Activated naive CD8-positive, alpha-beta T cell (primary cell): ENCODE results near the gene RASGEF1C.

ENCODE experiments used
- H3K27ac Mint-ChIP-seq: one replicate; pipeline ENCODE4 v1.8.0; 2021; ENCODE audit warnings: mixed read lengths
- H3K27me3 Mint-ChIP-seq: one replicate; pipeline ENCODE4 v1.8.0; 2021; ENCODE audit warnings: mixed read lengths
- H3K36me3 Mint-ChIP-seq: one replicate; pipeline ENCODE4 v1.8.0; 2021; ENCODE audit warnings: mixed read lengths
- H3K4me1 Mint-ChIP-seq: one replicate; pipeline ENCODE4 v1.8.0; 2021; ENCODE audit warnings: low read depth, mixed read lengths
- H3K4me3 Mint-ChIP-seq: one replicate; pipeline ENCODE4 v1.8.0; 2021; ENCODE audit warnings: mild to moderate bottlenecking, mixed read lengths
- H3K9me3 Mint-ChIP-seq: one replicate; pipeline ENCODE4 v1.8.0; 2021; ENCODE audit warnings: low read depth, mixed read lengths

Gene RASGEF1C

DNA sequence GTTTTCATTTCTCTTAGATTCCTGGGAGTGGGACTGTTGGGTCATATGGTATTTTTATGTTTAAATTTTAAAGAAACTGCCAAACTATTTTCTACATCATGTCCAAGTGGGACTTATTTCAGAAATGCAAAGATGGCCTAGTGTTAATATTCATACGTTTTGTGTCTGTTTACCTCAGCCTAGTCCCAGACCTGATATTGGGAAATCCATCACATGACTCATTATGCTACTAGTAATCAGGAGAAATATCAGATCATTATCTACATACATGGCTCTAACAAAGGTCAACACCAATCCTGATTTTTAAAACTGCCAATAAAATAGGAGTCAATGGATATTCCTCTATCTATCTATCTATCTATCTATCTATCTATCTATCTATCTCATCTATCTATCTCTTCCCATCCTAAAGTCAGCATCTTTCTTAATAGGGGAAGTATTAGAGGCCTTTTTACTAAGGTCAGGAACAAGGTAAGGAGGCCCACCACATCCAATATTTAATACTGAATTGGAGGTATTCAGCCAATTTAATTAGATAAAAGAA is 4.7 kb downstream of the RASGEF1C start:
- Mint-ChIP-seq H3K9me3 (no peaks in the 10 kb centered on the region), H3K4me3 (no peak overlapping the region), H3K4me1 (peaks cover 8% of the 10 kb centered on the region), H3K36me3 (no peaks in the 10 kb centered on the region), H3K27ac (no peak overlapping the region), H3K27me3 (peaks cover 17% of the 10 kb centered on the region)

GRCh38 chr5:180202939-180203573 is 6.0 kb downstream of the RASGEF1C start:
- Mint-ChIP-seq H3K36me3 (no peaks in the 10 kb centered on the region), H3K4me1 (peaks cover 3% of the 10 kb centered on the region), H3K27ac (no peak overlapping the region), H3K4me3 (no peak overlapping the region), H3K27me3 (peaks cover 12% of the 10 kb centered on the region), H3K9me3 (no peaks in the 10 kb centered on the region)

GRCh38 chr5:180201051-180201987 is 7.7 kb downstream of the RASGEF1C start:
- Mint-ChIP-seq H3K4me1 (no peaks in the 10 kb centered on the region), H3K27me3 (peaks cover 3% of the 10 kb centered on the region), H3K27ac (no peak overlapping the region), H3K4me3 (no peak overlapping the region), H3K9me3 (no peaks in the 10 kb centered on the region), H3K36me3 (no peaks in the 10 kb centered on the region)

- H3K9me3 Mint-ChIP-seq, result no peaks in the 10 kb centered on the region
- H3K36me3 Mint-ChIP-seq, result no peaks in the 10 kb centered on the region
- no peak overlapping the region for H3K27ac Mint-ChIP-seq
- H3K27me3 Mint-ChIP-seq, result peaks cover 3% of the 10 kb centered on the region
- no peaks in the 10 kb centered on the region for H3K4me1 Mint-ChIP-seq
- H3K4me3 Mint-ChIP-seq, result no peak overlapping the region
Observed at GRCh38 chr5:180199390-180199789, 9.6 kb downstream of the RASGEF1C start.

- peaks cover 3% of the 10 kb centered on the region for H3K27me3 Mint-ChIP-seq
Observed at GRCh38 chr5:180198208-180198607, 10.8 kb downstream of the RASGEF1C start.

DNA sequence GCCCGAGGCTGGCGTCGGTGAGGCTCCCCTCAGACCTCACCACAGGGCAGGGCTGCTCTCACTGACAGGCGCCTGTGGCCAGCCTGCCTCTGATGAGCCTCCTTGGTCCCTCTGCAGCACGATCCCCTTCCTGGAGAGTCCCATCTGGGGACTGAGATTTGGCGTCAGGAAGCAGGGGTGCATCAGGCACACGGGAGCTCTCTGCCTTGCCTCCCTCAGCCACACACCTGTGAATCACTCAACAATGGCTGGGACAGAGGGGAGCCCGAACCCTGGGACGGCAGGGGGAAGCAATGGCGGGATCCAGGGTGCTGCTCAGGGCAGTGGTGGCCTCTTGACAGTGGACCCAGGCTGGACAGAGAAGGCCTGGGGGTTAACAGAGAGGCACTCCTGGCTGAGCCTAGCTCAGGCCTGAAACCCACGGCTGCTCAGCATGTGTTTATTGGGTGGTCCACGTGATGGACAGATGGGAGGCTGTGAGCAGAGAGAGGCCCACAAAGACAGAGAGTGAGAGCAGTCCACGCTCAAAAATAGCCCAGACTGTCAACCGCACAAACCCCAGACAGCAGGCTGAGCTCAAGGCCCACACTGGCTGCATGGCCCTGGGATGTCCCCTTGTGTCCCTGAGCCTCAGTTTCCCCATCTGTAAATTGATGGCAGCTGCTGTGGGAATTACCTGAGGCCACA is 11.9 kb downstream of the RASGEF1C start:
- H3K36me3 Mint-ChIP-seq, result no peaks in the 10 kb centered on the region
- no peak overlapping the region for H3K27ac Mint-ChIP-seq
- H3K27me3 Mint-ChIP-seq, result peaks cover 3% of the 10 kb centered on the region
- no peaks in the 10 kb centered on the region for H3K9me3 Mint-ChIP-seq
- H3K4me1 Mint-ChIP-seq, result no peaks in the 10 kb centered on the region
- H3K4me3 Mint-ChIP-seq, result no peak overlapping the region

More at GRCh38 chr5:180198208-180198607, 10.8 kb downstream of the RASGEF1C start:
- Mint-ChIP-seq H3K27ac (no peak overlapping the region), H3K9me3 (no peaks in the 10 kb centered on the region), H3K36me3 (no peaks in the 10 kb centered on the region), H3K4me1 (no peaks in the 10 kb centered on the region), H3K4me3 (no peak overlapping the region)

- no peak overlapping the region for H3K4me3 Mint-ChIP-seq
- no peaks in the 10 kb centered on the region for H3K36me3 Mint-ChIP-seq
- no peak overlapping the region for H3K27ac Mint-ChIP-seq
- H3K4me1 Mint-ChIP-seq, result no peaks in the 10 kb centered on the region
- no peaks in the 10 kb centered on the region for H3K9me3 Mint-ChIP-seq
- H3K27me3 Mint-ChIP-seq, result no peaks in the 10 kb centered on the region
Observed at GRCh38 chr5:180194410-180195345, 14.3 kb downstream of the RASGEF1C start.

- H3K9me3 Mint-ChIP-seq, result no peaks in the 10 kb centered on the region
- no peaks in the 10 kb centered on the region for H3K27me3 Mint-ChIP-seq
- H3K27ac Mint-ChIP-seq, result no peak overlapping the region
- H3K4me3 Mint-ChIP-seq, result no peak overlapping the region
- no peaks in the 10 kb centered on the region for H3K36me3 Mint-ChIP-seq
- no peaks in the 10 kb centered on the region for H3K4me1 Mint-ChIP-seq
Observed at GRCh38 chr5:180193749-180194375, 15.1 kb downstream of the RASGEF1C start.

DNA sequence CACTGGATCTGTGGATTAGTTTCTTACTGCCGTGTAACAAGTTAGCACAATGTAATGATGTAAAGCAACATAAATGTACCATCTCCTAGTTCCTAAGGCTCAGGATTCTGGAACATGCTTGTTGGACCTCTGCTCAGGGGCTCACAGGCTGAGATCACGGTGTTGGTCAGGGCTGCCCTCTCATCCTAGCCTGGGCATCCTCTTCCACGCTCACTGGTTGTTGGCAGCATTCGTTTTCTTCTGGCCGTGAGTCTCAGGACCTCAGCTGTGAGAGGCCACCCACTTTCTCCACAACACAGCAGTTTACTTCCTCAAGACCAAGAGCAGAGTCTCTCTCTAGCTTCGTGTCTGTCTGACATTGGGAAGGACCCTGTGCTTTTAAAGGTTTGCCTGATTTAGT is 17.3 kb downstream of the RASGEF1C start:
- peaks cover 2% of the 10 kb centered on the region for H3K27me3 Mint-ChIP-seq
- no peaks in the 10 kb centered on the region for H3K9me3 Mint-ChIP-seq
- no peaks in the 10 kb centered on the region for H3K36me3 Mint-ChIP-seq
- no peak overlapping the region for H3K27ac Mint-ChIP-seq
- H3K4me1 Mint-ChIP-seq, result no peaks in the 10 kb centered on the region
- no peak overlapping the region for H3K4me3 Mint-ChIP-seq

DNA sequence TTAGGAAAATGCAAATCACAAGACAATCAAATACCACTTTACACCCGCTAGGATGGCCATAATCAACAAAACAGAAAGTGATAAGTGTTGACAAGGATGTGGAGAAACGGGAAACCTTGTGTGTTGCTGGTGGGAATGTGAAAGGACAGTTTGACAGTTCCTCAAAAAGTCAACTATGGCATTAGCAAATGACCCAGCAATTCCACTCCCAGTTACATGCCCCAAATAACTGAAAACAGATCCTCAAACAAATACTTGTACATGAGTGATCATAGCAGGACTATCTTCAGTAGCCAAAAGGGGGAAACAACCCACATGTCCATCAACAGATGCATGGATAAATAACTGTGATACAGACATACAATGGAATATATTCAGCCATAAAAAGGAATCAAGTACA is 21.2 kb downstream of the RASGEF1C start:
- H3K9me3 Mint-ChIP-seq, result no peaks in the 10 kb centered on the region
- no peak overlapping the region for H3K27ac Mint-ChIP-seq
- H3K4me3 Mint-ChIP-seq, result no peak overlapping the region
- no peaks in the 10 kb centered on the region for H3K4me1 Mint-ChIP-seq
- peaks cover 2% of the 10 kb centered on the region for H3K27me3 Mint-ChIP-seq
- H3K36me3 Mint-ChIP-seq, result no peaks in the 10 kb centered on the region

GRCh38 chr5:180180846-180181245 is 28.2 kb downstream of the RASGEF1C start:
- H3K36me3 Mint-ChIP-seq, result no peaks in the 10 kb centered on the region
- no peak overlapping the region for H3K27ac Mint-ChIP-seq
- no peak overlapping the region for H3K4me3 Mint-ChIP-seq
- peaks cover 1% of the 10 kb centered on the region for H3K27me3 Mint-ChIP-seq
- H3K4me1 Mint-ChIP-seq, result no peaks in the 10 kb centered on the region
- no peaks in the 10 kb centered on the region for H3K9me3 Mint-ChIP-seq

GRCh38 chr5:180180421-180180820 is 28.6 kb downstream of the RASGEF1C start:
- no peaks in the 10 kb centered on the region for H3K4me1 Mint-ChIP-seq
- H3K27me3 Mint-ChIP-seq, result peaks cover 1% of the 10 kb centered on the region
- no peak overlapping the region for H3K27ac Mint-ChIP-seq
- H3K9me3 Mint-ChIP-seq, result no peaks in the 10 kb centered on the region
- H3K4me3 Mint-ChIP-seq, result no peak overlapping the region
- no peaks in the 10 kb centered on the region for H3K36me3 Mint-ChIP-seq

DNA sequence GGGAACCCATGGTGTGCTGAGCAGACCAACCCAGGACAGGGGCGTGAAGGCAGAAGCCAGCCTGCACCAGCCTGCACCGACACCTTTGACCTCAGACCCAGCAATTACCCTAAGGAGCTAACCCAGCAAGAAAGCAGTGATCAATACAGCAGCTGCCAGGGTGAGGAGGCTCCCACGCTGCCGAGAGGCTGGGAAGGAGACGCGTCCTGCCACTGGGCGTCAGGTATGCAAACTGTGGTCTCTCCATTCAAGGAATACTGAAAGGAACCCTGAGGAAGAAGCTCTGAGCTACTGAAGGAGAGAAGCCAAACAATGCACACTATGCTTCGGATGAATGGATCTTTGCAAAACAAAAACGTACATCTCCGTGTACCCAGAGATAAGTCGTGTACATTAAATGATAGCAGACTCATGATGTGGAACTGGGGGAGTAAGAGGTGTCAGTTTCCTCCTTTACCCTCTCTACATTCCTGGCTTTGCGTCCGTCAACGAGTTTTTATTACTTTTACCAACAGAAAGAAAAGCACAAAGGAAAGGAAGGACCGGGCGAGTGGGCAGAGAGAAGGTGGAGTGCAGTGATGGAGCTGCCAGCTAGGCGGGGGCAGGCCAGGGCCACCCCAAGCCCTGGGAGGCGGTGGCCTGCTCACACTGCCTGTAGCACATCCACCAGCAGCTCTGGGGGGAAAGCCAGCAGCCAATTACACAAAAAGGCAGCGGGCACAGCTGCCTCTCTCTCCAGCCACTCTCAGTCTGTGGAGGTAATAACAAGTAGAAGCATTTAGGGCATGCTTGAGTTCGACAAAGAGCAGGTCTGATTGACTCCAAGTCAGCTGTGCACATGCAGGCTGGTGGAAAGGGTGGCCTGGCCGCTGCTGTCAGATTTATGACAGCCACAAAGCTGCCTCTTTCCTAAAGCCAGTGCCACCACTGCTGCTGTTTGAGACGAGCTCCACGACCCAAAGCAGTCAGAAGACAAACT is 29.3 kb downstream of the RASGEF1C start:
- H3K9me3 Mint-ChIP-seq, result no peaks in the 10 kb centered on the region
- no peak overlapping the region for H3K27ac Mint-ChIP-seq

More for the DNA sequence above, 29.3 kb downstream of the RASGEF1C start:
- Mint-ChIP-seq H3K4me1 (no peaks in the 10 kb centered on the region), H3K27me3 (peaks cover 1% of the 10 kb centered on the region), H3K36me3 (no peaks in the 10 kb centered on the region), H3K4me3 (no peak overlapping the region)
